CD14-positive monocyte (primary cell): ENCODE measurements around the gene RAB31. TPM values are rescaled to one million over a fixed set of nuclear protein-coding genes. Genes with fewer than 3 reads are reported as not detected.

Experiments used
- DNase-seq, 3 donors: peaks; one replicate each; pipeline ENCODE4 v3.0.0-alpha.2; 2011 to 2022
- H2AFZ ChIP-seq: 2 replicates; pipeline ENCODE4 v1.6.0; 2012; ENCODE audit warnings: mild to moderate bottlenecking, low read depth, low read length, inconsistent platforms; ENCODE audit not compliant: insufficient read depth, poor library complexity, severe bottlenecking
- H3K27ac ChIP-seq, 2 donors: 1 replicate in 1 of 2; 2 replicates in 1 of 2; pipeline ENCODE4 v1.5.1; 2012 to 2013; ENCODE audit warnings: low read length in 2 of 2, control low read depth in 1 of 2, inconsistent platforms in 1 of 2, low read depth in 1 of 2, mild to moderate bottlenecking in 1 of 2
- H3K27me3 ChIP-seq, 2 donors: one replicate each; pipeline versions ENCODE4 v1.6.0 to v1.6.1; 2011 to 2013; ENCODE audit warnings: low read length in 2 of 2; ENCODE audit not compliant: control insufficient read depth in 2 of 2, insufficient read depth in 2 of 2
- H3K36me3 ChIP-seq, 2 donors: replicated peaks in 1 of 2; 1 replicate in 1 of 2; 2 replicates in 1 of 2; pipeline versions ENCODE4 v1.5.1 to v1.6.1; 2012 to 2013; ENCODE audit warnings: low read length in 2 of 2, control low read depth in 1 of 2, inconsistent platforms in 1 of 2, mild to moderate bottlenecking in 1 of 2; ENCODE audit not compliant: insufficient read depth in 2 of 2, control insufficient read depth in 1 of 2
- H3K4me1 ChIP-seq, 2 donors: 1 replicate in 1 of 2; 2 replicates in 1 of 2; pipeline versions ENCODE4 v1.5.1 to v1.6.1; 2012 to 2013; ENCODE audit warnings: low read length in 2 of 2, control low read depth in 1 of 2, inconsistent platforms in 1 of 2, mild to moderate bottlenecking in 1 of 2, moderate library complexity in 1 of 2; ENCODE audit not compliant: insufficient read depth in 2 of 2, control insufficient read depth in 1 of 2
- H3K4me2 ChIP-seq: replicated peaks from 2 replicates; pipeline ENCODE3; 2012; ENCODE audit warnings: low read length, moderate library complexity, mild to moderate bottlenecking; ENCODE audit not compliant: poor library complexity, severe bottlenecking; ENCODE audit errors: extremely low read depth
- H3K4me3 ChIP-seq, 3 experiments: fragments of 200-600 bp in 1 of 3; sonication (generic) in 1 of 3; replicated peaks in 1 of 3; 1 replicate in 2 of 3; 2 replicates in 1 of 3; pipeline ENCODE4 v1.5.1; 2011 to 2013; ENCODE audit warnings: low read length in 3 of 3, mild to moderate bottlenecking in 3 of 3, control low read depth in 2 of 3, low read depth in 2 of 3, inconsistent platforms in 1 of 3, moderate library complexity in 1 of 3
- H3K79me2 ChIP-seq: 2 replicates; pipeline ENCODE4 v1.6.0; 2012; ENCODE audit warnings: mild to moderate bottlenecking, control low read depth, inconsistent platforms, low read length, moderate library complexity; ENCODE audit not compliant: insufficient read depth
- H3K9ac ChIP-seq: 2 replicates; pipeline ENCODE4 v1.6.0; 2017; ENCODE audit warnings: low read length, mild to moderate bottlenecking; ENCODE audit not compliant: insufficient read depth, poor library complexity, severe bottlenecking
- H3K9me3 ChIP-seq, 2 donors: replicated peaks in 1 of 2; 1 replicate in 1 of 2; 2 replicates in 1 of 2; pipeline versions ENCODE4 v1.5.1 to v1.6.1; 2012 to 2013; ENCODE audit warnings: low read length in 2 of 2, control low read depth in 1 of 2; ENCODE audit not compliant: control insufficient read depth in 1 of 2, insufficient read depth in 1 of 2
- H4K20me1 ChIP-seq: 2 replicates; pipeline ENCODE4 v1.6.0; 2012; ENCODE audit warnings: mild to moderate bottlenecking, low read length, control low read depth, moderate library complexity; ENCODE audit not compliant: insufficient read depth
- H3K27ac Mint-ChIP-seq, 7 donors: one replicate each; pipeline ENCODE4 v1.8.0; 2020; ENCODE audit warnings: mild to moderate bottlenecking in 7 of 7, mixed read lengths in 7 of 7, moderate library complexity in 6 of 7, inconsistent platforms in 2 of 7
- H3K27me3 Mint-ChIP-seq, 3 donors: one replicate each; pipeline ENCODE4 v1.8.0; 2021 to 2022; ENCODE audit warnings: low read depth in 3 of 3, mild to moderate bottlenecking in 3 of 3, mixed read lengths in 3 of 3, moderate library complexity in 3 of 3, inconsistent platforms in 1 of 3
- H3K36me3 Mint-ChIP-seq, 2 donors: one replicate each; pipeline ENCODE4 v1.8.0; 2020; ENCODE audit warnings: mixed read lengths in 2 of 2, inconsistent platforms in 1 of 2, mild to moderate bottlenecking in 1 of 2
- H3K4me1 Mint-ChIP-seq: one replicate; pipeline ENCODE4 v1.8.0; 2020; ENCODE audit warnings: mild to moderate bottlenecking, mixed read lengths
- H3K4me3 Mint-ChIP-seq, 2 donors: one replicate each; pipeline ENCODE4 v1.8.0; 2020; ENCODE audit warnings: mild to moderate bottlenecking in 2 of 2, mixed read lengths in 2 of 2, moderate library complexity in 1 of 2
- H3K9me3 Mint-ChIP-seq, 7 donors: one replicate each; pipeline ENCODE4 v1.8.0; 2020 to 2022; ENCODE audit warnings: mixed read lengths in 7 of 7, mild to moderate bottlenecking in 6 of 7, moderate library complexity in 6 of 7, inconsistent platforms in 2 of 7
- WGBS: methylation state at CpG from one replicate; pipeline ENCODE4 v1.1.5; 2013; ENCODE audit warnings: missing lambda C conversion rate; ENCODE audit not compliant: insufficient coverage; 5-methylcytosine and 5-hydroxymethylcytosine counted together
- intact Hi-C, 2 donors: fragments of 100-400 bp; cut with micrococcal nuclease; formaldehyde crosslinking; loops; one replicate each; pipeline versions ENCODE4 v1.15.0 to v1.15.1; 2023
- polyA minus RNA-seq: library from RNA; depleted of rRNA, polyadenylated mRNA; stranded (reverse); fragments of >200 nt; gene quantifications from 2 replicates; pipeline ENCODE4 v1.2.3, GENCODE V29; 2012
- polyA plus RNA-seq, 3 donors: library from polyadenylated mRNA; depleted of rRNA in 1 of 3; unstranded in 2 of 3; stranded (reverse) in 1 of 3; fragments of 300-500 nt in 2 of 3; fragments of >200 nt in 1 of 3; fragmentation: Illumina TruSeq in 2 of 3; gene quantifications; 1 replicate in 2 of 3; 2 replicates in 1 of 3; pipeline ENCODE4 v1.2.3, GENCODE V29; 2012 to 2021
- total RNA-seq, 12 experiments: library from RNA in 1 of 12; stranded (reverse) in 1 of 12; fragments of 120-200 nt in 1 of 12; gene quantifications; one replicate each; pipeline ENCODE4 v1.2.4 and lab custom pipeline; 2013 to 2026; ENCODE audit warnings: mixed read lengths in 6 of 12, inconsistent platforms in 1 of 12
- TF ChIP-seq, protein P1 (sequence below): fragments of 200-600 bp; IDR thresholded peaks from one replicate; pipeline ENCODE4 v1.8.0; 2022; ENCODE audit warnings: antibody characterized with exemption, mild to moderate bottlenecking

RAB31 gene, protein sequence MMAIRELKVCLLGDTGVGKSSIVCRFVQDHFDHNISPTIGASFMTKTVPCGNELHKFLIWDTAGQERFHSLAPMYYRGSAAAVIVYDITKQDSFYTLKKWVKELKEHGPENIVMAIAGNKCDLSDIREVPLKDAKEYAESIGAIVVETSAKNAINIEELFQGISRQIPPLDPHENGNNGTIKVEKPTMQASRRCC
- total RNA-seq (2013) = 92.4 TPM
- polyA plus RNA-seq = 100 to 1,000 TPM; 106 to 367 (median 348) TPM
- 53.3 and 55.7 TPM in 2 replicates for polyA minus RNA-seq
- 142 to 507 (median 275) reads per million in 11 experiments for total RNA-seq (lab: John Stamatoyannopoulos, UW)

DNA sequence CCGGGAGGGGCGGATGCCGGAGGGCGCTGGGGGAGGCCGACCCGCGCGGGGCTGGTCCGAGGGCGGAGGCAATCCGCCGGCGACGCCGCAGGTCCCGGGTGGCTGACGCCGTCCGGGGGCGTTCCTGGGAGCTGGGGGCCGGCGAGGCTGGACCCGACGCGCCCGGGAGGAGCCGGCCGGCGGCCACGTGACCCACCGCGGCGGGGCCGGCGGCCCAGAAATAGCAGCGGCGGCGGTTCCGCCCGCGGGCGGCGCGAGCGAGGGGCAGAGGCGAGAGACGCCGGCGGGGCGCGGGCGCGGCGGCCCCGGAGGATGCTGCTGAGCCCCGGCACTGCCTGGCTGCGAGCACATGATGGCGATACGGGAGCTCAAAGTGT, at the start of gene RAB31:
Gene RAB31 (plus strand): TSS at position 245 of the 377 bp plus-strand sequence. CDS start 105 bp downstream, at position 350.
- Histone ChIP-seq H3K9me3 (no peaks in the 10 kb centered on the region), H3K4me2 (peak within 1 kb of the TSS; percentile 93), H3K27ac (peak within 1 kb of the TSS; percentile 94 to 95), H3K4me3 (peak within 1 kb of the TSS; percentile 67 to 98 (median 84)), H3K36me3 (no peaks in the 10 kb centered on the region), H3K9ac (peak within 1 kb of the TSS; percentile 98), H3K27me3 (no peaks in the 10 kb centered on the region), H2AFZ (peak within 1 kb of the TSS; percentile 93), H3K4me1 (peaks cover 63 to 69% of the 10 kb centered on the region in 2 donors), H4K20me1 (peaks cover 40% of the 10 kb centered on the region), H3K79me2 (peaks cover 53% of the 10 kb centered on the region)
- peak within 1 kb of the TSS; percentile 94 to 97 (median 95) for H3K27ac Mint-ChIP-seq
- WGBS = under 1% methylated on average over 58 of the region's 59 CpGs
- peak; percentile 64 to 79 (median 72) for DNase-seq
- H3K4me1 Mint-ChIP-seq = peaks cover 69% of the 10 kb centered on the region
- TF ChIP-seq, protein P1, sequence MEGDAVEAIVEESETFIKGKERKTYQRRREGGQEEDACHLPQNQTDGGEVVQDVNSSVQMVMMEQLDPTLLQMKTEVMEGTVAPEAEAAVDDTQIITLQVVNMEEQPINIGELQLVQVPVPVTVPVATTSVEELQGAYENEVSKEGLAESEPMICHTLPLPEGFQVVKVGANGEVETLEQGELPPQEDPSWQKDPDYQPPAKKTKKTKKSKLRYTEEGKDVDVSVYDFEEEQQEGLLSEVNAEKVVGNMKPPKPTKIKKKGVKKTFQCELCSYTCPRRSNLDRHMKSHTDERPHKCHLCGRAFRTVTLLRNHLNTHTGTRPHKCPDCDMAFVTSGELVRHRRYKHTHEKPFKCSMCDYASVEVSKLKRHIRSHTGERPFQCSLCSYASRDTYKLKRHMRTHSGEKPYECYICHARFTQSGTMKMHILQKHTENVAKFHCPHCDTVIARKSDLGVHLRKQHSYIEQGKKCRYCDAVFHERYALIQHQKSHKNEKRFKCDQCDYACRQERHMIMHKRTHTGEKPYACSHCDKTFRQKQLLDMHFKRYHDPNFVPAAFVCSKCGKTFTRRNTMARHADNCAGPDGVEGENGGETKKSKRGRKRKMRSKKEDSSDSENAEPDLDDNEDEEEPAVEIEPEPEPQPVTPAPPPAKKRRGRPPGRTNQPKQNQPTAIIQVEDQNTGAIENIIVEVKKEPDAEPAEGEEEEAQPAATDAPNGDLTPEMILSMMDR = no peak
- intact Hi-C loops = loop anchor here (5.0 to 10.0 kb wide), 5 partner anchors 36 to 207 kb away; partner anchors contain the start of genes PPP4R1 (in 2 of the 2) and VAPA (in 2 of the 2)
- H3K9me3 Mint-ChIP-seq = peaks cover 0 to 4% (median 0%) of the 10 kb centered on the region in 7 donors
- peak within 1 kb of the TSS; percentile 98 to 99 for H3K4me3 Mint-ChIP-seq
- H3K27me3 Mint-ChIP-seq = peaks cover 0 to 5% (median 1%) of the 10 kb centered on the region in 3 donors
- H3K36me3 Mint-ChIP-seq = peaks cover 19 to 20% of the 10 kb centered on the region in 2 donors

DNA sequence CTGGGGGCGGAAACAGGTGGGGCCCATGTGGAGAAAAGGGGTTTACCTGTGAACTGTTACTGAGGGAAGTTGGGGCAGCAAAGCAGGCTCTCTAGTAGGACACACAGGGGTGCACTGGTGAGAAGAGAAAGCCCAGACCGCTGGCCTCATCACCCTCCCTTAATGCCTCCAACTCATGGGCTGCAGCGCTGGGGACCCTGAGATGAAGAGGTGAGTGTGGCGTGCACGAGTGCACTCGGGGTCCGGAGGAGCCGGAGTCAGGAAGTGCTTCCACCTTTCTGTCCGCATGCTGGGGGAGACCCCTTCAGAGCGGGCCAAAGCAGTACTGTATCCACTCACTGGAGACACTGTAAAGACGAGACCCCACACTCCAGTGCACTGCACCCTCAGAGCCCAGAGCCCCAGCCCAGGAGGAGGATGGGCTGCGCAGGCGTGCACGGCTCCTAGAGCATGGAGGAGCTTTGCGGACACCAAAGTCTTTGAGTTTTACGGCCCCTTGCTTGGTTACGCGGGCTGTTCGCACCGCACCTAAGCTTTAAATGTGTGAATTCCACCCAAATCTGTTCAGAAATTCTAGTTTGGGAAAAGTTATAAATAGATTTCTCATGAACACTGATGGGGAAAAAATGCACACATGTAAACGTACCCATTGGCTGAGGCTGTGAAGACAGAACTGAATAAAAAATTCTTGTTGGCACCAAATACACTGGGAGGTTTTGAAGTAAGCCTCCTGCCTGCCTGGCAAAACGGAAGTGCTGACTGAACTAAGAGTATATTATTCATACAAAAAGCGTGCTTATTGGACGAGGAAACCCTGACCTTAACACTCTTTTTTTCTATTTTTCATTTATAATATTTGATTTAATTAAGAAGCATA, 48.4 kb upstream of the RAB31 start:
- Mint-ChIP-seq H3K9me3 (no peaks in the 10 kb centered on the region), H3K4me1 (no peaks in the 10 kb centered on the region), H3K4me3 (no peak overlapping the region), H3K36me3 (no peaks in the 10 kb centered on the region), H3K27me3 (peaks cover 0 to 4% (median 3%) of the 10 kb centered on the region in 3 donors), H3K27ac (no peak overlapping the region)
- Histone ChIP-seq H3K79me2 (no peaks in the 10 kb centered on the region), H3K4me2 (no peak overlapping the region), H3K9me3 (no peaks in the 10 kb centered on the region), H3K36me3 (no peaks in the 10 kb centered on the region), H3K4me1 (no peaks in the 10 kb centered on the region), H3K9ac (no peak overlapping the region), H3K4me3 (no peak overlapping the region), H3K27me3 (no peaks in the 10 kb centered on the region), H2AFZ (no peak overlapping the region), H4K20me1 (no peaks in the 10 kb centered on the region), H3K27ac (no peak overlapping the region)
- TF ChIP-seq, protein P1 = no peak
- no peak for DNase-seq
- intact Hi-C loops = no loop called here
- WGBS = 99% methylated on average over 18 of the region's 24 CpGs
